Keratinocyte (primary cell): ENCODE results near the gene COPZ2. TPM values are rescaled to one million over a fixed set of nuclear protein-coding genes. Genes with fewer than 3 reads are reported as not detected.
A peak's percentile ranks its signal among the peaks of the same experiment; 100 is the strongest.

Experiments
- DNase-seq: peaks from one replicate; pipeline ENCODE4 v3.0.0-alpha.2; 2011; ENCODE audit warnings: low read depth, missing footprints, low spot score
- FAIRE-seq: peaks from 2 replicates; lab custom pipeline; 2011; peaks lifted over from hg19 to GRCh38; lab: Jason Lieb, UNC
- H2AFZ ChIP-seq: 2 replicates; pipeline ENCODE4 v1.6.0; 2012; ENCODE audit warnings: low read length, control low read depth, inconsistent platforms; ENCODE audit not compliant: control insufficient read depth
- H3K27ac ChIP-seq: 2 replicates; pipeline ENCODE4 v1.5.1; 2011; ENCODE audit warnings: low read length; ENCODE audit not compliant: control insufficient read depth, insufficient read depth
- H3K27me3 ChIP-seq: 3 replicates; pipeline ENCODE4 v1.6.0; 2011; ENCODE audit warnings: low read length; ENCODE audit not compliant: control insufficient read depth, insufficient read depth; ENCODE audit errors: extremely low read depth
- H3K36me3 ChIP-seq, 2 experiments: 2 replicates in 1 of 2; 3 replicates in 1 of 2; pipeline ENCODE4 v1.5.1; 2011; ENCODE audit warnings: low read length in 2 of 2, mild to moderate bottlenecking in 1 of 2; ENCODE audit not compliant: control insufficient read depth in 2 of 2, insufficient read depth in 2 of 2; ENCODE audit errors: extremely low read depth in 1 of 2
- H3K4me1 ChIP-seq: 3 replicates; pipeline ENCODE4 v1.5.1; 2011; ENCODE audit warnings: low read length; ENCODE audit not compliant: control insufficient read depth, insufficient read depth; ENCODE audit errors: extremely low read depth
- H3K4me2 ChIP-seq: 3 replicates; pipeline ENCODE4 v1.6.0; 2011; ENCODE audit warnings: low read depth, low read length; ENCODE audit not compliant: control insufficient read depth, insufficient read depth; ENCODE audit errors: extremely low read depth
- H3K4me3 ChIP-seq, 3 experiments: fragments of 200-600 bp in 1 of 3; sonication (generic) in 1 of 3; 2 replicates in 2 of 3; 3 replicates in 1 of 3; pipeline ENCODE4 v1.5.1; 2011 to 2016; ENCODE audit warnings: low read length in 3 of 3, mild to moderate bottlenecking in 3 of 3, control low read depth in 2 of 3, inconsistent platforms in 1 of 3, low read depth in 1 of 3, mixed read lengths in 1 of 3, mixed run types in 1 of 3, moderate library complexity in 1 of 3; ENCODE audit not compliant: control insufficient read depth in 2 of 3, insufficient read depth in 2 of 3; ENCODE audit errors: extremely low read depth in 1 of 3
- H3K79me2 ChIP-seq: 2 replicates; pipeline ENCODE4 v1.6.0; 2012; ENCODE audit warnings: low read length; ENCODE audit not compliant: control insufficient read depth, insufficient read depth
- H3K9ac ChIP-seq: 3 replicates; pipeline ENCODE4 v1.6.0; 2011; ENCODE audit warnings: low read length; ENCODE audit not compliant: control insufficient read depth, insufficient read depth; ENCODE audit errors: extremely low read depth
- H3K9me1 ChIP-seq: 3 replicates; pipeline ENCODE4 v1.6.0; 2011; ENCODE audit warnings: low read length; ENCODE audit not compliant: control insufficient read depth, insufficient read depth; ENCODE audit errors: extremely low read depth
- H3K9me3 ChIP-seq: 2 replicates; pipeline ENCODE4 v1.5.1; 2012; ENCODE audit warnings: low read depth, low read length; ENCODE audit not compliant: control insufficient read depth
- H4K20me1 ChIP-seq: 3 replicates; pipeline ENCODE4 v1.6.0; 2011; ENCODE audit warnings: low read length; ENCODE audit not compliant: control insufficient read depth, insufficient read depth; ENCODE audit errors: extremely low read depth
- CTCF ChIP-seq, 3 experiments: IDR thresholded peaks in 1 of 3; conservative IDR thresholded peaks in 1 of 3; optimal IDR thresholded peaks in 1 of 3; 2 replicates in 2 of 3; 3 replicates in 1 of 3; pipeline versions ENCODE3 to v1.5.1; 2011; ENCODE audit warnings: low read length in 3 of 3, mild to moderate bottlenecking in 3 of 3, moderate library complexity in 2 of 3, control low read depth in 1 of 3, inconsistent platforms in 1 of 3; ENCODE audit not compliant: insufficient read depth in 2 of 3; ENCODE audit errors: extremely low read depth in 1 of 3
- EZH2 ChIP-seq: IDR thresholded peaks from one replicate; pipeline ENCODE4 v1.6.1; 2012; ENCODE audit warnings: inconsistent platforms, mild to moderate bottlenecking, low read length, moderate library complexity
- dilution Hi-C: fragments of 300-500 bp; cut with MboI; formaldehyde crosslinking; loops from one replicate; pipeline ENCODE4 v1.7.0; 2020; ENCODE audit warnings: low sequenced_read_pairs; ENCODE audit not compliant: extremely low pct_ligation_motif_present
- polyA plus RNA-seq, 5 experiments: library from polyadenylated mRNA; depleted of rRNA in 3 of 5; stranded (reverse) in 3 of 5; stranded (forward) in 1 of 5; unstranded in 1 of 5; fragments of >200 nt; gene quantifications; 1 replicate in 1 of 5; 2 replicates in 3 of 5; 3 replicates in 1 of 5; pipeline versions ENCODE4 v1.2.1 to v1.2.3, GENCODE V29; 2011 to 2012; ENCODE audit warnings: missing spikeins in 2 of 5, low read depth in 1 of 5, low replicate concordance in 1 of 5

The COPZ2 gene
- polyA plus RNA-seq, 1 donor (not counting 4 experiments of a cell fraction or from before 2014, with no cell fraction given), result 11.1 TPM

GRCh38 chr17:48024149-48025039 lies 13.2 kb downstream of the COPZ2 start:
- FAIRE-seq (no peak), DNase-seq (no peak)
- Histone ChIP-seq H2AFZ (peak overlapping the region; percentile 65), H3K27me3 (no peaks in the 10 kb centered on the region), H3K79me2 (no peaks in the 10 kb centered on the region), H3K9me1 (peaks cover 3% of the 10 kb centered on the region), H3K36me3 (no peaks in the 10 kb centered on the region), H3K4me2 (peak overlapping the region; percentile 96), H3K4me3 (peak overlapping the region; percentile 31 to 78 (median 66)), H3K27ac (peak overlapping the region; percentile 73), H4K20me1 (no peaks in the 10 kb centered on the region), H3K4me1 (peaks cover 40% of the 10 kb centered on the region), H3K9ac (peak overlapping the region; percentile 73), H3K9me3 (no peaks in the 10 kb centered on the region)
- TF ChIP-seq CTCF (optimal IDR thresholded peaks at IDR 0.05 in 1 of 3, IDR thresholded peaks at IDR 0.05 in 1 of 3, conservative IDR thresholded peaks at IDR 0.05 in 1 of 3; ENCODE audit: extremely low read depth in 1 of 3, insufficient read depth in 2 of 3, low read length in 3 of 3) (no peak), EZH2 (no peak)
- dilution Hi-C loops, result no loop called here

DNA sequence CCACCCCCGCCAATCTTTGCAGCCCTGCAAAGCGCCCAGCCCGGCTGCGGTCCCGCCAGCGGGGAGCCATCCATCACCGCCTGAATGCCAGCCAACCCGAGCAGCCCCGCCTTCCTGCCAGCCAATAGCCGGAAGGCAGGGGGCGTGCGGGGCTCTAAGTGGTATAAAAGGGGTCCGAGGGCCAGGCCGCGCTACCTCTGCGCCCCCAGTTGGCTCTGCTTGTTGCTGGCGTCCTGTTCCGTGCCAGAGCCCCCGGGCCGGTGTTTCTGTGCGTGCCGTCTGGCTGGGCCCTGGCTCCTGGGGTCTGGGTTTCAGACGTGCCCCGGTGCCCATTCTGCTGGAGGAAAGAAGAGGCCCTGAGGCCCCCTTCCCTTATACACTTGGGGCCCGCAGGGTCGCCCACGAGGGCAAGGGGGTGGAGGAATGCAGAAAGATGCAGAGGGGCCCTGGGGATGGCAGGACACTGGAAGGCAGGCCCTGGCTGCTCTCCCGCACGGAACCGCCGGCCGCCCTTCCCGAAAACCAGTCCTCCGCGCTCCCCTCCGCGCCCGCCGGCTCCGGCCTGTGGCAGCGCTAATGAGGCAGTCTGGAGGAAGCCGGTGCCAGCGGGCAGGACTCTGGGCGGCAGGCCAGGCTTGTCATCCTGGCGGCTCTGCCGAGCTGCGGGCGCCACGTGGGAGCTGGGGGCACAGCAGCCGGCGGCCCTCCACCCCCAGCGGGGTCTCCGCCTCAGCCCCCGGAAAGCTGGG lies 14.0 kb downstream of the COPZ2 start:
- H3K9me1 ChIP-seq, result peaks cover 3% of the 10 kb centered on the region
- peaks cover 40% of the 10 kb centered on the region for H3K4me1 ChIP-seq
- H3K79me2 ChIP-seq, result no peaks in the 10 kb centered on the region
- H2AFZ ChIP-seq, result peak overlapping the region; percentile 65
- peak overlapping the region; percentile 31 to 78 (median 66) for H3K4me3 ChIP-seq
- no peaks in the 10 kb centered on the region for H3K27me3 ChIP-seq
- peak overlapping the region; percentile 96 for H3K4me2 ChIP-seq
- no peak for TF ChIP-seq EZH2
- peak; percentile 33 to 65 (median 47) for TF ChIP-seq CTCF (optimal IDR thresholded peaks at IDR 0.05 in 1 of 3, IDR thresholded peaks at IDR 0.05 in 1 of 3, conservative IDR thresholded peaks at IDR 0.05 in 1 of 3; ENCODE audit: extremely low read depth in 1 of 3, insufficient read depth in 2 of 3, low read length in 3 of 3)
- H3K9me3 ChIP-seq, result no peaks in the 10 kb centered on the region
- DNase-seq (no peak), FAIRE-seq (no peak)
- dilution Hi-C loops, result no loop called here
- H3K36me3 ChIP-seq, result no peaks in the 10 kb centered on the region
- peak overlapping the region; percentile 73 for H3K9ac ChIP-seq
- H3K27ac ChIP-seq, result peak overlapping the region; percentile 73
- H4K20me1 ChIP-seq, result no peaks in the 10 kb centered on the region
